ENCODE measurements around the gene GPR137. TPM values are rescaled to one million over a fixed set of nuclear protein-coding genes. Genes with fewer than 3 reads are reported as not detected.

Gene GPR137
- total RNA-seq, 1 donor from 2014 or later = 41.5 TPM

DNA sequence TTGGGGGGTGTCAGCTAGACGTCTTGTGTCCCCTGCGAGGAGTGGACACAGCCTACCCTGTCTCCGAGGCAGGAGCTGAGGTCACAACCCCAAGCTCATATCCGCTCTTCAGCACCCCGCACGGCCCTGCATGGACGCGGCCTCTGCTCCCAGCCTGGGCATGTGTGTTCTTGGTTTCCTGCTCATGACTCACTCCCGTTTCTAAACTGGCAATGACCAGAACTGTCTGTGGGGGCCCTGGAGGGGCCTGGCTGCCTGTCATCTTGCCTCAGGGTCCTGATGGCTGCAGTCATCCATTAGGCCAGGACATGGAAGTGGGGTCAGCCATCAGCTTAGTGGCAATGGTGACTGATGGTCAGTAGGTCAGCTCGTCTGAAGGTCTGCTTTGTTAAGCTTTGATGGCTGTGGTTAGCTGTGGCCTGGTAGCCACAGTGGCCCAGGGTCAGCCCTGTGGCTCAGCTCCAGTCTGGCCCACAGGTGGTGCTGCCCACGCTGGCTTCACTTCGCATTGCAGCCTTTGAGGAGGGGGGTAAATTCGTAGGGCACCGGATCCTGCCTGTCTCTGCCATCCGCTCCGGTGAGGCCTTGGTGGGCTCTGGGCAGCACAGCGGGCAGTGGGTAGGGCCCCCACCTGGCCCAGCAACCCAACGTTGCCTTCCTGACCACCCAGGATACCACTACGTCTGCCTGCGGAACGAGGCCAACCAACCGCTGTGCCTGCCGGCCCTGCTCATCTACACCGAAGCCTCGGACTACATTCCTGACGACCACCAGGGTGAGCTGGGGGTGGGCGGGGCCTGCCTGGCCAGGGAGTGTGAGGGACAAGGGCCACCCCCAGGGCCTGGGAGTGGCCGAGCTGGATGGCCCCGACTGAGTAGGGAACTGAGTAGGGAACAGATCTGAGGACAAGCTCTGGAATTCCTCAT, 22.4 kb upstream of the GPR137 start:
- no peak for DNase-seq (ENCODE audit: extremely low read depth, low read depth, low spot score)

DNA sequence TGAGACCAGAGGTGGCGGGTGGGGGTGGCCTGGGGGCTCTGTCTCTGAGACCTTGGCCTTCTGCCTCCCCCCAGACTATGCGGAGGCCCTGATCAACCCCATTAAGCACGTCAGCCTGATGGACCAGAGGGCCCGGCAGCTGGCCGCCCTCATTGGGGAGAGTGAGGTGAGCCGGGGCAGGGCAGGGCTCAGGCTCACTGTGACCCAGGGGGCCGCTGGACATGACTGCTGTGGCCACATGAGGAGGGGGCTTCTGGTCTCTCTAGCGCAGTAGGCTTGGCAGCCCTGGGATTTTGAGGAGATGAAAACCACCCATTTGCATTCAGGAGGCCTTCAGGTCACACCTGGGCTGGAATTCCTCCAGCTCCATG, 21.7 kb upstream of the GPR137 start:
- DNase-seq (ENCODE audit: extremely low read depth, low read depth, low spot score) = no peak

DNA sequence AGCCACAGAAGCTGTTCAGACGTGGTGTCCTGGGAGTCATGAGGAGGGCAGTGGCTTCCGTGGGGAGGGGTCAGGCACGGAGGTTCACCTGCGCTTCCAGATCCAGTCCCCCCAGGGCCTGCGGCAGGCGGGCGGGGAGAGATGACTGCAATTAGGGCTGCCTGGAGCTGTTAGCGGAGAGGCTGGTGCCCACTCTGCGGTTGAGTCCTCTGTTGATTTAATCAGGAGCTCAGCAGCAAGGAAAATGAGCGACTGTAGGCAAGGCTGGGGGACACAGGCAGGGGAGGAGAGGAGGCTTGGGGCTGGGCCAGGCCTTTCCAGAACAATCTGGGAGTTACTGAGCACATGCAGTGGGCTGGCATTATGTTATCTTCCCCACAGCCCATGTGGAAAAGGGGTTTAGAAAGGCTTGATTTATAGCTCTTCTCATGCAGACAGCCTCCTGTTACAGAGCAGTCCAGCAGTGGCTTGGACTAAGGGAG, 21.2 kb upstream of the GPR137 start:
- no peak for DNase-seq (ENCODE audit: extremely low read depth, low read depth, low spot score)

DNA sequence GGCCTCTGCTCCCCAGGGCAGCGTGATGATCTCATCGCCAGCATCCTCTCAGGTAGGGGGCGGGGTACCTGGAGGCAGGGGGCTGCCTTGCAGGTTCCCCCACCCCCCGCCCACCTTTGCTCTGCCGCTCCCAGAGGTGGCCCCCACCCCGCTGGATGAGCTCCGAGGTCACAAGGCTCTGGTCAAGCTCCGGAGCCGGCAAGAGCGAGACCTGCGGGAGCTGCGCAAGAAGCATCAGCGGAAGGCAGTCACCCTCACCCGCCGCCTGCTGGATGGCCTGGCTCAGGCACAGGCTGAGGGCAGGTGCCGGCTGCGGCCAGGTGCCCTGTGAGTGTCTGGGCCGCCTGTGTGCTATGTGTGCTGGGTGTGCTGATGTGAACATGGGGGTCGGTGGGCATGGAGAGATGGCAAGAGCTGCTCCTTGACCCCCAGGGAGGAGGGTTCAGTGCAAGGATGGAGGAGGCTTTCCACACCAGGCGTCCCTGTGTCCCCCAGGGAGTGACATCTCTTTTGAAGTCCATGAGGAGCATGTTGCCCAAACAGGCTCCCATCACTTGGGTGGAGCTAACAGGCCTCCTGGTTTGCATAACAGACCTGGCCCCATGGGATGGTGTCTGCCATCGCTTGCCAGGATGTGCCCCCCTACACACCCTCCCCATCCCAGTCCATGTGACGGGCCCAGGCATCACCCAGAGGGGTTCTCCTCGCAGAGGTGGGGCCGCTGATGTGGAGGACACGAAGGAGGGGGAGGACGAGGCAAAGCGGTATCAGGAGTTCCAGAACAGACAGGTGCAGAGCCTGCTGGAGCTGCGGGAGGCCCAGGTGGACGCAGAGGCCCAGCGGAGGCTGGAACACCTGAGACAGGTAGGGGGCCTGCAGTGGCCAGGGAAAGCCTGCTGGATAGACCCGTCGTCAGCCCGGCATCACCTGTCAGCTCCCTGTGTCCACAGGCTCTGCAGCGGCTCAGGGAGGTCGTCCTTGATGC, 20.2 kb upstream of the GPR137 start:
- no peak for DNase-seq (ENCODE audit: extremely low read depth, low read depth, low spot score)

DNA sequence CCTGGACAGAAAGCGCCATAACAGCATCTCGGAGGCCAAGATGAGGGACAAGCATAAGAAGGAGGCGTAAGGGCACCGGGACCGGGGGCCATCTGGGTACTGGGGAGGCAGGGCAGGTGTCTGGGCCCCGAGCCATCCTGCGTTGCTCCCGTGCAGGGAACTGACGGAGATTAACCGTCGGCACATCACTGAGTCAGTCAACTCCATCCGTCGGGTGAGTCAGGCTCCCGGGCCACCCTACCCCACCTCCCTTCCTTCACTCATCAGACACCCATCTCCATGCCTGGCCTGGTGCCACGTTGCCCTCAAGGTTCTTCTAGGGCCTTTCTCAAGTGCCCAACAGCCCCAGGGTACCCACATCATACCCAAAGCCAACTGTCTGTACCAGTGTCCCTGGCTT, 19.3 kb upstream of the GPR137 start:
- no peak for DNase-seq (ENCODE audit: extremely low read depth, low read depth, low spot score)

DNA sequence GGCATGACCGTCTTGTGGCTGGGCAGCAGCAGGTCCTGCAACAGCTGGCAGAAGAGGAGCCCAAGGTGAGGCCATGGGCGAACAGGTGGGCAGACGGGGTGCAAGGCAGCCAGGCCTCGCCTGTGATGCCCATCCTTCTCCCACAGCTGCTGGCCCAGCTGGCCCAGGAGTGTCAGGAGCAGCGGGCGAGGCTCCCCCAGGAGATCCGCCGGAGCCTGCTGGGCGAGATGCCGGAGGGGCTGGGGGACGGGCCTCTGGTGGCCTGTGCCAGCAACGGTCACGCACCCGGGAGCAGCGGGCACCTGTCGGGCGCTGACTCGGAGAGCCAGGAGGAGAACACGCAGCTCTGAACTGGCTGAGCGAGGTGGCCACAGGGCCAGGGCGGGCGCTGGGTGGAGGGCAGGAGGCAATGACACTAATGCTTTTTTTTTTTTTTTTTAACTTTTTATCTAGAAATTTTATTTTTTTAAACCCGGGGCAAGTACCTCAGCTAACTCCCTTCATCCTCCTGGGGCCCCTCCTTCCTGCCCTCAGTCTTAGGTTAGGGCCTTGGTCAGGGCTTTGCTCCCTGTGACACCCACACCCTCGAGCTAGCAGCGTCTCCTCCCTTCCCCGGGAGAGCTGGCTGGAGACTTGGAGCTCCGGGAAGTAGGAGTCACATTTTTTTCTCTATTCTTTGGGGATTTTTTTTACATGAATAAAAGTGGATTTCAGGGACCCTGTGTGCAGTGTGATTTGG, 18.3 kb upstream of the GPR137 start:
- no peak for DNase-seq (ENCODE audit: extremely low read depth, low read depth, low spot score)

DNA sequence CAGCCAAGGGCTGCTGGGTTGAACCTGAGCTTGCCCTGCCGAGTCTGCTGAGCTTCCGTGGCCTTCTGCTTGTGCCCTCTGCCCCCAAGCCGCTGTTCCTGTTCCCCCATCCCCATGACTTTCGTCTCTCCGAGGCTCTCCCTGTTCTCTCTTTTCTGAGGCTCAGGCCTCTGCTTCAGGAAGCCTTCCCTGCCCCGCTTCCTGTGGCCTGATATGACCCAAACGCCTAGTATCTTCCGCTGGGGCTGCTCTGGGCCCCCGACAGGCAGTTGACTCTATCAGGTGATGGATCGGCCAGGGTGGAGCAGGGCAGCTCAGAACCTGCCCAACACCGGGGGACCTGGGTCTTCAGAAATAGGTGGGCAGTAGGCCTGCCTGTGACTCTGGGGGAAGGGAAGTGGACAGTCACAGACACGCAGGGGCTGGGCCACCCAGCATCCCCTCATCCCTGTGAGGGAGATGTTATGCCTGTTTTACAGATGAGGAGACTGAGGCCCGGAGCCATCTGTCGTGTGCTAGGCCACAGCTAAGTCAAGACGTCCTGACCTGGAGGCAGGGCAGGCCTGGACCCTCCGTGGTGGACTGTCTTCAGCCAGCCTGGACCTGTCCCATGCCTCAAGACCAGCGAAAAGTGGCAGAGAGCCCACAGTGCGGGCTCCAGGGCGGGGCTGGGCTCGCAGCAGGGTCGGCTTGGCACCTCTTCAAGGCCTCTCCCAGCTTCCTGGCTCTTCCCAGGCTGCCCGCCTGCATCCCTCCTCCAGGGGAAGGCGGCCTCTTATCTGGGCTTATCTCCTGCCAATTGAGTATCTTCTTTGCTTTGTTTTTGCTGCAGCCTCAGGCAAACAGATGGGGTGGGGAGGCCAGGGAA, 17.4 kb upstream of the GPR137 start:
- DNase-seq (ENCODE audit: extremely low read depth, low read depth, low spot score) = no peak

DNA sequence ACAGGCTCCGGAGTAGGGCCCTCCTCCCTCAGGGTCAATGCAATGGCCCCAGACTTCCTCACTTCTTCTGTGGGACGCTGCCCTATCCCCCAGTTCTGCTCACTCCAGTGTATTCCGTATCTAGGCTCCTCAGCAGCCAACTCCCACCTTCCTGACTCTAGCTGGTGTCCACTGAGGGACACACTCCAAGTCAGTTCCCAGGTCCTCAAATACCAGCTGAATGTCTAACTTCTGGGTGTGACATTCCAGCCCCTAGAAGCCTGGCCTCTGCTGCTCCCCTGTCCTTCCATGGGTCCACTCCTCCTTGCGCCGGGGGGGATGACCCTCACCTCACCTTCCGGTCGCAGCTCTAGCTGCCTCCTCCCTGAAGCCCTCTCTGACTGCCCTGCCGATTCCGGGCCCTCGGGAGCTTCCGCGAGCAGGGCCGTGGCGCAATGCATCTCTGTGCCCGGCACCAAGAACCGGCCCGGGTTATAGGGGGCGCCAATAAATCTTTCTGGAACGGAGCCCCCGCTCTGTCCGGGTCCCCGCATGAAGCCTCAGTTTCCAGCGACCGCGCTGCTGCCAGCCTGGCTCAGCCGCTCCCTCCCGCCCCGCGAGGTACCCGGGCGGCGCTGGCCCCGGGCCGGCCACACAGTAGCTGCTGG, 16.6 kb upstream of the GPR137 start:
- DNase-seq (ENCODE audit: extremely low read depth, low read depth, low spot score) = no peak

DNA sequence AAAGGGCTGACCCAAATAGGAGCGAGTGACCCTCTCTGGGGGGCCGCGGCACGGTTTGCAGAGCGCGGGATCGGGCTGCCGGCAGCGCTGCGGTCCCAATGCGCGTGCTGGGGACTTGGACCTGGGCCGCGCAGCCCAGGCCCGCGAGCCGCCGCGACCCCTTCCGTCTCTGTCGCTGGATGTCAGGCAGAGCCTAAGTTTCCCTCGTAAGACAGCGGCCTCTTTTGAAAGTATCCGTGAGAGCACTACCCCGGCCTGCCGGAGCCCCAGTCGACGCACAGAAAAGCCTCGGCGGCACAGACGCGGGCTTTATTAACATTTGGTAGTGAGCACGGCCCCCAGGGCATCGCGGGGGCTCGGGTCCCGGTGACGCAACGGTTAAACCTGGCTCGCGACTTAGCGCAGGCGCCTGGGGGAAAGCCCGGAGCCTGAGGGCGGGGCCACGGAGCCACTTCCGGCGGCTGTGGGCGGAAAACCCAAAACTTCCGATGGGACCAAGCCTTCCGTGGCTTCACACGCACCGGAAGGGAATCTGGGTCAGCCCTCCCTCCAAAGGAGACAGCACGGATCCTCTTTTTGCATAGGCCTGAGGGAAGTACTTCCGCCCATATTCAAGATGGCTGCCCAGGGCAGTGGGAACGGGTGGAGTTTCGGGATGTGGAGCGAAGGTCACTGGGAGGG, 16.0 kb upstream of the GPR137 start:
- DNase-seq (ENCODE audit: extremely low read depth, low read depth, low spot score) = peak; percentile 95

DNA sequence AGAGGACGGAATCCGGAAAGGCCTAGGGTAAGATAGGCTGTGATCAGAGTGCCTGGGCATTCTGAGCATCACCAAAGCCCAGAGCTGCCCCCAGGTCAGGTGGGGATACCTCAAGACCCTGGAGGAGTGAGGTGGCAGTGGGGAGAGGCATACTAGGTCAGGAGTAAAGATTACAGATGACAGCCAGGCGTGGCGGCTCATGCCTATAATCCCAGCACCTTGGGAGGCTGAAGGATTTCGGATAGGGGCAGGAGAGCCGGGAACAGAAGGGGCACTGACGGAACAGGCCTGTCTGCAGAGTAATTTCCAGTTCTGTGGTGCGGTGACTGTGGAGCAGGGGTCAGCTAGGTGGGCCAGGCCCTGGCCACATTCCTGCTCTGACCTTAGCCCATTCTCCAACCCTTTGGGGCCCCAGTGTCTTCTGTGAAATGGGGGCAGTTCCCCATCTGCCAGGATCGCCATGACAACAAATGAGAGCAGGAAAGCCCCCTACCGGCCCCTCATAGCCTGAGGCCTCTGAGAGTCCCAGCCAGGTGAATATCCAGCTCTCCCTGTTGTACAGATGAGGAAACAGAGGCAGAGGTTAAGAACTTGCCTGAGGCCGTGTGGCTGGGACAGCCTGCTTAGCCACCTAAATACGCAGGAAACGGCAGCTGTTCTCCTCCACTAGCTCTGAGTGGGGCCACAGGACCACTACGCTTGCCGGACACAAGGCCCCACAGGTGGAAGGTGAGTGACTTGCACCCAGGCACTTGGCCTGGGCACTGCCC, 10.4 kb upstream of the GPR137 start:
- no peak for DNase-seq (ENCODE audit: extremely low read depth, low read depth, low spot score)

DNA sequence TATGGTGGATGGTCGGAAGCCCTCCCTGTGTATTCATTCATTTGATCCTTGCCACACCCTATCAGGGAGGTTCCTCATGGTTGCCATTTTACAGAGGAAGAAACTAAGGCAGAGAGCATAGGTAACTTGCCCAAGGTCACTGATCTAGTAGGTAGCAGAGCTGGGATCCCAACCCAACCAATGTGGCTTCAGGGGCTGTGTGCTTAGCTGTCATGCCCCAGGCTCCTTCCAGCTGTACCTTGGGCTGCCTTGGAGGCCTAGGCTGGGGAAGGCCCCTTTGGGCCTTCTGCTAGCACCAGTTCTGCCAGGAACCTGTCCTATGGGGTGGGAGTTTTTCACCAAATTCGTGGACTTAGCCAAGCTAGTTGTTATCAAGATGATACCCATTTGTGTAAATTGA, 9.8 kb upstream of the GPR137 start:
- DNase-seq (ENCODE audit: extremely low read depth, low read depth, low spot score) = no peak

DNA sequence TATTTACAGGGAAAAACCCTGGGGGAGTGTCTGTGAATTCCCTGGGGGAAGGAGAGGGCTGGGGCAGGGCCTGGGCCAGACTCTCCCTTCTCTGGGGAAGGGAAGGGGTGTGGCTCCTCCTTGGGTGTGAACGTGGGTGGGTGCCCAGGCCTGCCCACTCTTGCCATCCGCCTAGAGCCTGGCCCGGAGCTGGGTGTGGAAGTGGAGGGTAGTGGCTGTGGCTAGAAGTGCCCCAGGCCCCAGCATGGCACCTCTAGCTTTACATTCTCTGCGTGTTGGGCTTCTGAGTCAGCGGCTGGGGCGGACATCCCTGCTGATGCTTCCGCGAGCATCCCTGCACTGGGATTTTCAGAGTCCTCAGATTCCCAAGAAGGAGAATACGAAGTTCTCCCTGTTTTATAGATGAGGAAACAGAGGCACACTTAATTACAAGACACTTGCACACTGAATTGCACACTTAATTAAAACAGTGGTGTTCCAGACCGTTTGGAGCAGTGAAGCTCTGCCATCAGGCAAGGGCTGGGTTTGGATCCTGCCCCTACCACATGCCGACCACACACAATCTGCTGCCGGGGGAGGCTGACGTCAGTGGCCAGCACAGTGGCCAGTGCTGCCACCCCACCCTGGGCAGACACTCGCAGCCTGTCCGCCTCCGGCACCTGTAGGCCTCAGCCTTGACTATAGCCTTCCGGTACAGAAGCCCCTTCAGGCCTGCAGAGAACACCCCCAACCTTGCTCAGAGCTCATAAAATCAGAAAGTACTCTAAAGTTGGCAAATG, 8.8 kb upstream of the GPR137 start:
- DNase-seq (ENCODE audit: extremely low read depth, low read depth, low spot score) = no peak

DNA sequence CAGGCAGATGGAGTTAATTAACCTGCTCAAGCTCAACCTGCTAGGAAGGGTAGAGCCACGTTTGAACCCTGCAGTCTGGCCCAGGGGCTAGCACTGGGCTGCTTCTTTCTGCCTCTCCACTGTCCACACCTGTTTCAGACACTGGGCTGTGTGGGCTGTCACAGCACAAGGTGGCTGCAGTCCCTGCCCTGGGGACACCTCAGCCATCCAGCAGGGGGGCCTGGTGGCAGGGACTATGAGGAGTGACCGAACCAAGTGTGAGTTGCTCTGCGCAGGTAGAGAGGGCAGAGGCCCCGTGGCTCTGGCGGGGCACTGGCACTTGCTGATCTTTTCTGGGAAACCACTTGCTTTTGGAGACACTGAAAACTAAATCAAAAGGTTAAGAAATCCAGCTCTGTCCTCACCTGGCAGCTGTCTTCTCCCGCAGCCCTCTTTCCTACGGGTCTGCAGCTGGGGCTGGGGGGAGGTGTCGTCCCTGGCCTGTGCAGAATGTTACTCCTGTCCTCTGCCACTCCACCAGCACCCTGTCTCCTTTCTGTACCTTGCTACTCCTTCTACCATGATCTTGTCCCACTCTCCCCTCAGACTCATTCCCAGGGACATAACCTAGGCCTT, 7.0 kb upstream of the GPR137 start:
- DNase-seq (ENCODE audit: extremely low read depth, low read depth, low spot score) = no peak

DNA sequence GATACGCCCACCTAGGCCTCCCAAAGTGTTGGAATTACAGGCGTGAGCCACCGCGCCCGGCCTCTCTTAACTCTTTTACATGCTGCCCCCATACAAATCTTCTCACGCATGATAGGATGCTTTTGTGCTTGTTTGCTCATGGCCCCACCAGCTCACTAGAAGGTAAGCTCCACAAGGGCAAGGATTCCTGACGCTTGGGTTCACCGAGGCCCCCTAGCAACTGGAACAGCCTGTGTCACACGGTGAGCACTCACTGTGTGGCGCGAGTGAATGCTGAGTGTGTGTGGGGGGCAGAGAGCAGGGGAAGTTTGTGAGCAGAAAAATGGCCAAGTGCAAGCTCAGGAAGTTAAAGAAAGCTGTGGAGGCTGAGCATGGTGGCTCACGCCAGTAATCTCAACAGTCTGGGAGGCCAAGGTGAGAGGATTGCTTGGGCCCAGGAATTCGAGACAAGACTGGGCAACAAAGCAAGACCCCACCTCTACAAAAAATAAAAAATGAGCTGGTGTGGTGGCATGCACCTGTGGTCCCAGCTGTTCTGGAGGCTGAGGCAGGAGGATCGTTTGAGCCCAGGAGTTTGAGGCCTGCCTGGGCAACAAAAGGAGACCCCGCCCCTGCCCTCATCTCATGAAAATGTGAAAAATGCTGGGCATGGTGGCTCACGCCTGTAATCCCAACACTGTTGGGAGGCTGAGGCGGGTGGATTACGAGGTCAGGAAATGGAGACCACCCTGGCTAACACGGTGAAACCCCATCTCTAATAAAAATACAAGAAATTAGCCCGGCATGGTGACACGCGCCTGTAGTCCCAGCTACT, 3.5 kb upstream of the GPR137 start:
- DNase-seq (ENCODE audit: extremely low read depth, low read depth, low spot score) = no peak

DNA sequence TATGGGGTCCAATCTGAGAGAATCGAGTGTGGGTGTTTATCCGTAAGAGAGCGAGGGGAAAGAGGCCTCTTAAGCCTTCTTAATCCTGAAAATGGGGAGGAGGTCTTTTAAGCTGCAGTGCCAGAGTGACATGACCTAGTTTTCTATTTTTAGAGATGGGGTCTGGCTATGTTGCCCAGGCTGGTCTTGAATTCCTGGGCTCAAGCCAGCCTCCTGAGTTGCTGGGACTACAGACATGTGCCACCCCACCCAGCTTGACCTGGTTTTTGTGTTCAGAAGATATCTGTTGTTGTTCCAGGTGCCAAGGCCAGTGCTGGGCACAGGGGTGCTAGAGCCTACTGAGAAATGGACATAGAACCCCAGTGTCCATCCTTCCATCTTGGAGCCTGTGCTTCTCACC, 2.6 kb upstream of the GPR137 start:
- no peak for DNase-seq (ENCODE audit: extremely low read depth, low read depth, low spot score)

Data from glomerular endothelial cell (primary cell).